Osteoblast (primary cell): ENCODE measurements around the gene C16orf78. TPM values are rescaled to one million over a fixed set of nuclear protein-coding genes. Genes with fewer than 3 reads are reported as not detected.

ENCODE experiments used
- DNase-seq: peaks from one replicate; pipeline ENCODE4 v3.0.0; 2011; ENCODE audit warnings: low spot score, mixed read lengths; ENCODE audit not compliant: insufficient read length; ENCODE audit errors: missing footprints
- H2AFZ ChIP-seq: 2 replicates; pipeline ENCODE4 v1.6.0; 2011; ENCODE audit warnings: mild to moderate bottlenecking, low read length
- H3K27ac ChIP-seq: 2 replicates; pipeline ENCODE4 v1.5.1; 2011; ENCODE audit warnings: mild to moderate bottlenecking, low read depth, low read length, moderate library complexity
- H3K27me3 ChIP-seq: 2 replicates; pipeline ENCODE4 v1.6.0; 2012; ENCODE audit warnings: mild to moderate bottlenecking, control low read depth, inconsistent platforms, low read length, moderate library complexity; ENCODE audit not compliant: insufficient read depth
- H3K36me3 ChIP-seq: 2 replicates; pipeline ENCODE4 v1.5.1; 2011; ENCODE audit warnings: mild to moderate bottlenecking, low read length, control low read depth, moderate library complexity; ENCODE audit not compliant: insufficient read depth
- H3K4me1 ChIP-seq: 2 replicates; pipeline ENCODE4 v1.5.1; 2011; ENCODE audit warnings: mild to moderate bottlenecking, low read length, control low read depth, moderate library complexity; ENCODE audit not compliant: insufficient read depth
- H3K4me2 ChIP-seq: 2 replicates; pipeline ENCODE4 v1.6.0; 2011; ENCODE audit warnings: mild to moderate bottlenecking, low read length; ENCODE audit not compliant: insufficient read depth
- H3K4me3 ChIP-seq: fragments of 200-600 bp; sonication (generic); 3 replicates; pipeline ENCODE4 v1.5.1; 2012; ENCODE audit warnings: mild to moderate bottlenecking, low read length, inconsistent platforms; ENCODE audit not compliant: insufficient read depth
- H3K79me2 ChIP-seq: 2 replicates; pipeline ENCODE4 v1.6.0; 2012; ENCODE audit warnings: mild to moderate bottlenecking, low read length, control low read depth, inconsistent platforms; ENCODE audit not compliant: insufficient read depth
- H3K9me3 ChIP-seq: 2 replicates; pipeline ENCODE4 v1.5.1; 2011; ENCODE audit warnings: low read depth, low read length, control low read depth
- H4K20me1 ChIP-seq: 2 replicates; pipeline ENCODE4 v1.6.0; 2012; ENCODE audit warnings: mild to moderate bottlenecking, low read length, control low read depth; ENCODE audit not compliant: insufficient read depth
- total RNA-seq: library from RNA; depleted of rRNA; stranded (reverse); fragments of >200 nt; gene quantifications from 2 replicates; pipeline ENCODE4 v1.2.3, GENCODE V29; 2012
- TF ChIP-seq, protein P1 (sequence below): IDR thresholded peaks from 2 replicates; pipeline ENCODE4 v1.5.1; 2011; ENCODE audit warnings: mild to moderate bottlenecking, low read depth, low read length, moderate library complexity; ENCODE audit errors: extremely low read depth

Gene C16orf78
- total RNA-seq, 1 donor: not detected

DNA sequence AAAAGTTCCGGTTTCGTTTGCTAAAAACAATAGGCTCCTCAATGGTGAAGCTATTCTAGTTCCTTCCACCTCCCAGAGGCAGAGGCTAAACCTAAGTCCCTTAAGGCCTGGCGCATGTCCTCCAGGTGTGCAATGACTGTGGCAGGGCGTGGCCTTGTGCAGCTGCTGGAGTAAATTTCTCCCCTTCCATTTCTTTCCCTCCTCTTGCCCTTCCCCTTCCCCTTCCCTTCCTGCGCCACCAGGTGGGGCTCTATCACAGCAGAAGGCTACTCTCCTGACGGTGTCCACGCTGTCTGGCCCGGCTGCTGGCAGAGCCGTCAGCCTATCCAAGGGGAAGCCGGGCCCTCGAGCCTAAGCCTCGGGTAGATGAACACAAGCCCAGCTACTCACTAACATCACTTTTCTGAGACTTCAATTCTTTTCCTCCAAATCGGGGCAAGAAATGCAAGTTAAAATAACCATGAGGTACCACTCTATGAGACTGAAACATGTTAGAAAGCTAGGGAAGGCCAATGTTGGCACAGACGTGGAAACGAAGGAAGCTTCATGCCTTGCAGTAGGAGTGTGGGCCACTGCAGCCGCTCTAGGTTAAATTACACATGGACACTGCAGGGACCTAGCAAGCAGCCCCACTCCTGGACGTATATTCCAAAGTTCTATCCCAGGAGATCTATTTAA is 34.4 kb downstream of the C16orf78 start:
- Histone ChIP-seq H3K4me1 (no peaks in the 10 kb centered on the region), H3K27ac (no peak overlapping the region), H3K27me3 (no peaks in the 10 kb centered on the region), H3K9me3 (no peaks in the 10 kb centered on the region), H3K79me2 (no peaks in the 10 kb centered on the region), H3K4me3 (no peak overlapping the region), H2AFZ (peak overlapping the region; percentile 72), H4K20me1 (no peaks in the 10 kb centered on the region), H3K4me2 (no peak overlapping the region), H3K36me3 (no peaks in the 10 kb centered on the region)
- TF ChIP-seq, protein P1, sequence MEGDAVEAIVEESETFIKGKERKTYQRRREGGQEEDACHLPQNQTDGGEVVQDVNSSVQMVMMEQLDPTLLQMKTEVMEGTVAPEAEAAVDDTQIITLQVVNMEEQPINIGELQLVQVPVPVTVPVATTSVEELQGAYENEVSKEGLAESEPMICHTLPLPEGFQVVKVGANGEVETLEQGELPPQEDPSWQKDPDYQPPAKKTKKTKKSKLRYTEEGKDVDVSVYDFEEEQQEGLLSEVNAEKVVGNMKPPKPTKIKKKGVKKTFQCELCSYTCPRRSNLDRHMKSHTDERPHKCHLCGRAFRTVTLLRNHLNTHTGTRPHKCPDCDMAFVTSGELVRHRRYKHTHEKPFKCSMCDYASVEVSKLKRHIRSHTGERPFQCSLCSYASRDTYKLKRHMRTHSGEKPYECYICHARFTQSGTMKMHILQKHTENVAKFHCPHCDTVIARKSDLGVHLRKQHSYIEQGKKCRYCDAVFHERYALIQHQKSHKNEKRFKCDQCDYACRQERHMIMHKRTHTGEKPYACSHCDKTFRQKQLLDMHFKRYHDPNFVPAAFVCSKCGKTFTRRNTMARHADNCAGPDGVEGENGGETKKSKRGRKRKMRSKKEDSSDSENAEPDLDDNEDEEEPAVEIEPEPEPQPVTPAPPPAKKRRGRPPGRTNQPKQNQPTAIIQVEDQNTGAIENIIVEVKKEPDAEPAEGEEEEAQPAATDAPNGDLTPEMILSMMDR: peak; percentile 85
- peak; percentile 96 for DNase-seq

DNA sequence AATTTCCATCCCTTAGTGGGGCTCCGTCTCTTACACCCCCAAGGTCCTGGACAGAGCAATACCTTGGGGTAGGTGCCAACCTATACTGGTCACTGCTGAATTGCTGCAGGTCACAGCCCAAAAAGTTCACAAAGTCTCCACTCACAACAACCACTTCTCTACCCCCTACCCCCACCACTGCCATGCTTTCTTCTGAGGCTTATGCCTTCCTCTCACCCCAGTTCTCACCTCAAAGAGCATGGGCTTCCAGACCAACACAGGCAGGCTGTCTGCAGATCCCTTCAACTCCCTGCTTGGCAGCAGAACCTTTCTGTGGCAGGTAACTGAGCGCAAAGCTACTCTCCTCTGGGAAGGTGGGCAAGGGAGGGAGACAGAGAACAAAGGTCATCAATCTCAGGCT is 35.5 kb downstream of the C16orf78 start:
- TF ChIP-seq, protein P1: no peak
- Histone ChIP-seq H2AFZ (no peak overlapping the region), H3K79me2 (no peaks in the 10 kb centered on the region), H4K20me1 (no peaks in the 10 kb centered on the region), H3K27ac (no peak overlapping the region), H3K9me3 (no peaks in the 10 kb centered on the region), H3K4me2 (no peak overlapping the region), H3K27me3 (no peaks in the 10 kb centered on the region), H3K4me1 (no peaks in the 10 kb centered on the region), H3K36me3 (no peaks in the 10 kb centered on the region), H3K4me3 (no peak overlapping the region)
- no peak for DNase-seq

DNA sequence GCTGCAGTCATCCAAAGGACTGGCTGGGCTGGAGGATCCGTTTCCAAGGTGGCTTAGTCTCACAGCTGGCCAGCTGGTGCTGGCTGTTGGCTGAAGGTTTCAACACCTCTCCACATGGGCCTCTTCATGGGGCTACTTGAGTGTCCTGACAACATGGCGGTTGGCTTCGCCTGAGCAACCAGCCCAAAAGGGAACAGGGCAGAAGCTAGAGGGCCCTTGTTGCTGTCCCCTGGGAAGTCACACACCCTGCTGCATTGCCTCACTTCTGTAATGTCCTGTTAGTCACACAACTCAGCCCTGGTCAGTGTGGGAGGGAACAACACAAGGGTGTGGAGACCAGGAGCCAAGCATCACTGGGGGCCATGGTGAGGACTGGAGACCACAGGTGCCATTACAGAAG is 36.6 kb downstream of the C16orf78 start:
- Histone ChIP-seq H2AFZ (no peak overlapping the region), H3K9me3 (no peaks in the 10 kb centered on the region), H3K4me2 (no peak overlapping the region), H4K20me1 (no peaks in the 10 kb centered on the region), H3K79me2 (no peaks in the 10 kb centered on the region), H3K27me3 (no peaks in the 10 kb centered on the region), H3K36me3 (no peaks in the 10 kb centered on the region), H3K4me1 (no peaks in the 10 kb centered on the region), H3K4me3 (no peak overlapping the region), H3K27ac (no peak overlapping the region)
- TF ChIP-seq, protein P1: no peak
- DNase-seq: no peak

DNA sequence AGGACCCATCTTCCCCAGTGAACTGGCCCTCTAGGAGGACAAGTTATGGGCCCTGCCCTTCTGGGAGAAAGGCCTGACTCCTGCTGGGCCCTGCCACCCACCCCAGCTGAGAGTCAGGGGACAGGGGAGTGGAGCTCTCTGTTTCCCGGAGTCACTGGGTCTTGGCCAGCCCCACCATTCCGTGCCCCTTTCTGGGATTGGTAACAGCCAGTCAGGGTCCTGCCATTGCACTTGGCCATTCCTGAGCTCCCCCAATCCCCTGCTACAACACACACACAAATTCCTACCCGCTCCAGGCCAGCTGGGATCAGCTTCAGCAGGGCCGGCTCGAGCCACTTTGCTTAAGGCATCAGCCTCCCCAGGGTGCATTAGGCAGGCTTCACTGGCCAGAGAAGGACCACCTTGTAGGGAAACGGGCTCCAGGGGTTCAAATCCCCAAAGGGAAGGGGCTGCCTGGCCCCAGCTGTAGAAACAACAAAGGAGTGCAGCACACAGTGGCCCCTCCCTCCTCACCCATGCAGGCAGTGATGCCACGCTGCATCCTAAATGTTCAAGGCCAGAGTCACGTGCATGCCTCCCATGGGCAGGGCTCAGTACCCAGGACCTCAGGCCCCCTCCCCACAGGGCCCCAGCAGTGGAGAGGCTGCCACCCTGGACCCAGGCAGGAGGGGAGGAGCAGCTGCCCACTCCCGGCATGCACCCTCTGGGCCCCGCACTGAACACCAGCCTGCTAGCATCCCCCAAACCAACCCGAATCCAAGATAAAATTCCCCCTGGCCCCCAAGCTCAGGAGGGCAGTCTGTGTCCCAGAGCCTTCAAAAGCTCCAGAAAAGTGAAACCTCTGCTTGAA is 37.7 kb downstream of the C16orf78 start:
- Histone ChIP-seq H2AFZ (no peak overlapping the region), H3K4me3 (no peak overlapping the region), H3K36me3 (no peaks in the 10 kb centered on the region), H3K4me1 (no peaks in the 10 kb centered on the region), H3K9me3 (no peaks in the 10 kb centered on the region), H3K79me2 (no peaks in the 10 kb centered on the region), H3K27me3 (no peaks in the 10 kb centered on the region), H3K4me2 (no peak overlapping the region), H4K20me1 (no peaks in the 10 kb centered on the region), H3K27ac (no peak overlapping the region)
- DNase-seq: no peak
- TF ChIP-seq, protein P1: no peak
